ENCODE data around the gene RPTOR.

The RPTOR gene

GRCh38 chr17:80591788-80592187 lies 47.1 kb downstream of the RPTOR start:
- no peak for DNase-seq

GRCh38 chr17:80592243-80592642 lies 47.6 kb downstream of the RPTOR start:
- DNase-seq, result no peak

GRCh38 chr17:80593181-80593580 lies 48.5 kb downstream of the RPTOR start:
- DNase-seq, result no peak

- peak; percentile 72 for DNase-seq
Observed at GRCh38 chr17:80594431-80595269, 50.0 kb downstream of the RPTOR start.

- no peak for DNase-seq
Observed at GRCh38 chr17:80596760-80597608, 52.3 kb downstream of the RPTOR start.

GRCh38 chr17:80598813-80599545 lies 54.3 kb downstream of the RPTOR start:
- DNase-seq, result peak; percentile 86

- peak; percentile 79 for DNase-seq
Observed at GRCh38 chr17:80599546-80600305, 55.1 kb downstream of the RPTOR start.

GRCh38 chr17:80601146-80601545 lies 56.5 kb downstream of the RPTOR start:
- DNase-seq, result no peak

GRCh38 chr17:80603396-80603795 lies 58.8 kb downstream of the RPTOR start:
- no peak for DNase-seq

GRCh38 chr17:80604009-80604669 lies 59.5 kb downstream of the RPTOR start:
- no peak for DNase-seq

GRCh38 chr17:80604670-80605010 lies 60.0 kb downstream of the RPTOR start:
- no peak for DNase-seq

- peak; percentile 48 for DNase-seq
Observed at GRCh38 chr17:80605326-80606066, 60.9 kb downstream of the RPTOR start.

GRCh38 chr17:80608326-80608725 lies 63.7 kb downstream of the RPTOR start:
- DNase-seq, result peak; percentile 99

- DNase-seq, result no peak
Observed at GRCh38 chr17:80609757-80610156, 65.1 kb downstream of the RPTOR start.

- no peak for DNase-seq
Observed at GRCh38 chr17:80611816-80612215, 67.2 kb downstream of the RPTOR start.

- DNase-seq, result no peak
Observed at GRCh38 chr17:80612997-80613731, 68.5 kb downstream of the RPTOR start.

GRCh38 chr17:80613732-80614071 lies 69.1 kb downstream of the RPTOR start:
- DNase-seq, result no peak

GRCh38 chr17:80614332-80615047 lies 69.9 kb downstream of the RPTOR start:
- DNase-seq, result peak; percentile 74

GRCh38 chr17:80615376-80615775 lies 70.7 kb downstream of the RPTOR start:
- DNase-seq, result peak; percentile 98

- no peak for DNase-seq
Observed at GRCh38 chr17:80616705-80617104, 72.1 kb downstream of the RPTOR start.

Measured in NCI-H82 (cell line).